GM18867 (cell line): ENCODE data around the gene TMOD2.

Experiments used
- ATAC-seq: cut with Tn5 transposase; IDR thresholded peaks from one replicate; pipeline ENCODE4 v1.9.1; 2021; ENCODE audit warnings: mild to moderate bottlenecking, moderate library complexity; ENCODE audit not compliant: unreplicated experiment

TMOD2 gene

GRCh38 chr15:51735228-51736010 is 16.0 kb upstream of the TMOD2 start:
- ATAC-seq = no peak

GRCh38 chr15:51736069-51736468 is 15.3 kb upstream of the TMOD2 start:
- ATAC-seq = no peak

- peak; percentile 38 for ATAC-seq
Observed at GRCh38 chr15:51736751-51737521, 14.5 kb upstream of the TMOD2 start.

GRCh38 chr15:51737522-51738305 is 13.7 kb upstream of the TMOD2 start, which contains the start of gene LYSMD2:
Gene LYSMD2, minus strand, starts transcription at chr15:51737655. Its CDS starts 33 bp downstream, at chr15:51737622.
- ATAC-seq = peak; percentile 48

- ATAC-seq = no peak
Observed at GRCh38 chr15:51738553-51738952, 12.8 kb upstream of the TMOD2 start.

GRCh38 chr15:51739061-51739712 is 12.2 kb upstream of the TMOD2 start:
- no peak for ATAC-seq

- ATAC-seq = no peak
Observed at GRCh38 chr15:51749307-51749706, 2.1 kb upstream of the TMOD2 start.

- ATAC-seq = no peak
Observed at GRCh38 chr15:51750186-51750585, 1.2 kb upstream of the TMOD2 start.

GRCh38 chr15:51751697-51752683 is 593 bp downstream of the TMOD2 start:
- peak; percentile 36 for ATAC-seq

GRCh38 chr15:51752888-51753287 is 1.5 kb downstream of the TMOD2 start:
- ATAC-seq = no peak

- no peak for ATAC-seq
Observed at GRCh38 chr15:51754267-51754666, 2.9 kb downstream of the TMOD2 start.

- ATAC-seq = no peak
Observed at GRCh38 chr15:51755790-51756189, 4.4 kb downstream of the TMOD2 start.

- no peak for ATAC-seq
Observed at GRCh38 chr15:51756482-51756881, 5.1 kb downstream of the TMOD2 start.

- no peak for ATAC-seq
Observed at GRCh38 chr15:51757450-51757849, 6.1 kb downstream of the TMOD2 start.

GRCh38 chr15:51758645-51759044 is 7.2 kb downstream of the TMOD2 start:
- no peak for ATAC-seq

GRCh38 chr15:51759557-51760070 is 8.2 kb downstream of the TMOD2 start:
- ATAC-seq = no peak

- no peak for ATAC-seq
Observed at GRCh38 chr15:51760805-51761204, 9.4 kb downstream of the TMOD2 start.

GRCh38 chr15:51765751-51766150 is 14.4 kb downstream of the TMOD2 start:
- no peak for ATAC-seq

GRCh38 chr15:51766341-51766740 is 14.9 kb downstream of the TMOD2 start:
- ATAC-seq = no peak
